Mesenchymal stem cell (in vitro differentiated cells and primary cell): ENCODE results near the gene OR13A1.
"Not testable (repeated sequence)": the region's sequence is repeated elsewhere in the genome, so short reads cannot be mapped to it uniquely, and the experiment has no call there.

Experiments used
- DNase-seq: peaks from one replicate; pipeline ENCODE4 v3.0.0-alpha.2; 2013
- H2AFZ ChIP-seq: one replicate; pipeline ENCODE4 v1.6.1; 2013; ENCODE audit warnings: low read depth, mild to moderate bottlenecking, control low read depth, inconsistent platforms, low read length, moderate library complexity
- H2AK5ac ChIP-seq: 2 replicates; pipeline ENCODE4 v1.6.1; 2013; ENCODE audit warnings: low read length, moderate library complexity, mild to moderate bottlenecking, inconsistent platforms; ENCODE audit not compliant: severe bottlenecking
- H2BK120ac ChIP-seq: one replicate; pipeline ENCODE4 v1.6.1; 2013; ENCODE audit warnings: low read depth, mild to moderate bottlenecking, inconsistent platforms, low read length, moderate library complexity
- H2BK12ac ChIP-seq, 2 experiments: one replicate each; pipeline ENCODE4 v1.6.1; 2013; ENCODE audit warnings: inconsistent platforms in 2 of 2, low read length in 2 of 2, mild to moderate bottlenecking in 2 of 2, moderate library complexity in 2 of 2, control low read depth in 1 of 2
- H2BK15ac ChIP-seq: one replicate; pipeline ENCODE4 v1.6.1; 2013; ENCODE audit warnings: mild to moderate bottlenecking, low read depth, inconsistent platforms; ENCODE audit not compliant: poor library complexity, severe bottlenecking
- H2BK5ac ChIP-seq: 2 replicates; pipeline ENCODE4 v1.6.1; 2013; ENCODE audit warnings: low read depth, mild to moderate bottlenecking, low read length, control low read depth, inconsistent platforms; ENCODE audit not compliant: poor library complexity, severe bottlenecking
- H3K14ac ChIP-seq, 2 experiments: one replicate each; pipeline ENCODE4 v1.6.1; 2013; ENCODE audit warnings: inconsistent platforms in 2 of 2, low read length in 2 of 2, control low read depth in 1 of 2, mild to moderate bottlenecking in 1 of 2, moderate library complexity in 1 of 2
- H3K18ac ChIP-seq, 2 experiments: one replicate each; pipeline ENCODE4 v1.6.1; 2013; ENCODE audit warnings: inconsistent platforms in 2 of 2, low read length in 2 of 2, control low read depth in 1 of 2, low read depth in 1 of 2, mild to moderate bottlenecking in 1 of 2
- H3K23ac ChIP-seq, 2 experiments: one replicate each; pipeline ENCODE4 v1.6.1; 2013; ENCODE audit warnings: inconsistent platforms in 2 of 2, low read length in 2 of 2, mild to moderate bottlenecking in 2 of 2, moderate library complexity in 2 of 2, control low read depth in 1 of 2
- H3K27ac ChIP-seq: 2 replicates; pipeline ENCODE4 v1.5.1; 2013; ENCODE audit warnings: mild to moderate bottlenecking, moderate library complexity, low read length, control low read depth, inconsistent platforms; ENCODE audit not compliant: poor library complexity, severe bottlenecking
- H3K27me3 ChIP-seq, 2 experiments: 2 replicates each; pipeline versions ENCODE4 v1.6.1 to v1.7.0; 2013; ENCODE audit warnings: low read length in 2 of 2, mild to moderate bottlenecking in 2 of 2, moderate library complexity in 2 of 2, control low read depth in 1 of 2, inconsistent platforms in 1 of 2; ENCODE audit not compliant: control insufficient read depth in 1 of 2, insufficient read depth in 1 of 2
- H3K36me3 ChIP-seq, 2 experiments: 2 replicates each; pipeline versions ENCODE4 v1.6.1 to v1.7.0; 2013; ENCODE audit warnings: low read length in 2 of 2, control low read depth in 1 of 2, inconsistent platforms in 1 of 2, low read depth in 1 of 2, mild to moderate bottlenecking in 1 of 2; ENCODE audit not compliant: insufficient read depth in 2 of 2, control insufficient read depth in 1 of 2
- H3K4ac ChIP-seq, 2 experiments: one replicate each; pipeline ENCODE4 v1.6.1; 2013; ENCODE audit warnings: inconsistent platforms in 2 of 2, low read length in 2 of 2, mild to moderate bottlenecking in 2 of 2, moderate library complexity in 2 of 2, control low read depth in 1 of 2, low read depth in 1 of 2
- H3K4me1 ChIP-seq: 2 replicates; pipeline ENCODE4 v1.6.1; 2013; ENCODE audit warnings: low read depth, low read length, control low read depth; ENCODE audit not compliant: control insufficient read depth, insufficient read depth
- H3K4me2 ChIP-seq: 2 replicates; pipeline ENCODE4 v1.6.1; 2013; ENCODE audit warnings: low read length, mild to moderate bottlenecking, inconsistent platforms; ENCODE audit not compliant: poor library complexity, severe bottlenecking
- H3K4me3 ChIP-seq, 2 experiments: 2 replicates each; pipeline versions ENCODE4 v1.5.1 to v1.7.0; 2013; ENCODE audit warnings: low read length in 2 of 2, mild to moderate bottlenecking in 2 of 2, control low read depth in 1 of 2, low read depth in 1 of 2; ENCODE audit not compliant: insufficient read depth in 1 of 2
- H3K79me1 ChIP-seq: replicated peaks from 2 replicates; pipeline ENCODE4 v1.6.1; 2013; ENCODE audit warnings: mild to moderate bottlenecking, control low read depth, low read length, inconsistent platforms; ENCODE audit not compliant: poor library complexity, severe bottlenecking
- H3K9ac ChIP-seq: 2 replicates; pipeline ENCODE4 v1.7.0; 2013; ENCODE audit warnings: mild to moderate bottlenecking, low read length, moderate library complexity
- H3K9me3 ChIP-seq: 2 replicates; pipeline ENCODE4 v1.7.0; 2013; ENCODE audit warnings: mild to moderate bottlenecking, low read length; ENCODE audit not compliant: control insufficient read depth
- H4K8ac ChIP-seq: one replicate; pipeline ENCODE4 v1.6.1; 2013; ENCODE audit warnings: inconsistent platforms, mild to moderate bottlenecking, low read length, moderate library complexity
- H4K91ac ChIP-seq: one replicate; pipeline ENCODE4 v1.6.1; 2013; ENCODE audit warnings: mild to moderate bottlenecking, low read length, inconsistent platforms
- WGBS: methylation state at CpG from one replicate; pipeline ENCODE4 v1.1.7; 2013; ENCODE audit warnings: mixed read lengths; 5-methylcytosine and 5-hydroxymethylcytosine counted together

OR13A1 gene

GRCh38 chr10:45308707-45309106 is 6.7 kb downstream of the OR13A1 start:
- peaks cover 2% of the 10 kb centered on the region for H3K4me1 ChIP-seq
- no peak overlapping the region for H3K14ac ChIP-seq
- no peaks in the 10 kb centered on the region for H3K36me3 ChIP-seq
- no peak overlapping the region for H3K18ac ChIP-seq
- no peak overlapping the region for H2BK15ac ChIP-seq
- no peaks in the 10 kb centered on the region for H3K79me1 ChIP-seq
- H2AK5ac ChIP-seq = no peak overlapping the region
- H3K27me3 ChIP-seq = peaks cover 0 to 4% of the 10 kb centered on the region in 2 experiments
- no peak for DNase-seq
- no peak overlapping the region for H3K9ac ChIP-seq
- no peak overlapping the region for H3K27ac ChIP-seq
- no peak overlapping the region for H2BK120ac ChIP-seq
- no peak overlapping the region for H2AFZ ChIP-seq
- no peak overlapping the region for H3K4ac ChIP-seq
- no peak overlapping the region for H4K91ac ChIP-seq
- H3K23ac ChIP-seq = no peak overlapping the region
- H4K8ac ChIP-seq = no peak overlapping the region
- H2BK5ac ChIP-seq = no peak overlapping the region
- H3K4me2 ChIP-seq = no peak overlapping the region
- peaks cover 8% of the 10 kb centered on the region for H3K9me3 ChIP-seq
- H3K4me3 ChIP-seq = no peak overlapping the region
- H2BK12ac ChIP-seq = no peak overlapping the region

DNA sequence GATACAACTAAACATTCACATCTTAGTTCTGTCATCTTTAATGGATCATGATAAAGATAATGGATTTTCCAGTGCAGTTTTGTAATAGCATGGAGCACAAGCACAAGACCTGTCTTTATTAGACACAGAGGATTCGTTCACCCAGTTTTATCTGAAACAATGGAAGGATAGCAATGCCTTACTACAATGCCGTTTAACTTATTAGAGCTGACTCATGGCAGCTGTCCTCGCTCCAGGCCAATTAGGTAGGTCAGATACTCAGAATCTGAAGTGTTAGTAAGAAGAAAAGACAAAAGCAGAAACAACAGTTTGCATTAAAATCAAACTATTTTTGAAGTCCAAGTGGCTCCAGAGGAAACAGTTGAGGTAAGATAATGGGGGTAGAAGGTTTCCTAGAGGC is 12.8 kb downstream of the OR13A1 start:
- H3K4me2 ChIP-seq = no peak overlapping the region
- H2BK15ac ChIP-seq = no peak overlapping the region
- H3K4me3 ChIP-seq = no peak overlapping the region
- no peaks in the 10 kb centered on the region for H3K9me3 ChIP-seq
- H2BK5ac ChIP-seq = no peak overlapping the region
- peaks cover 0 to 7% of the 10 kb centered on the region in 2 experiments for H3K27me3 ChIP-seq
- H3K36me3 ChIP-seq = no peaks in the 10 kb centered on the region
- no peak overlapping the region for H3K27ac ChIP-seq
- no peak overlapping the region for H4K91ac ChIP-seq
- no peak overlapping the region for H3K18ac ChIP-seq
- DNase-seq = no peak
- no peak overlapping the region for H2BK12ac ChIP-seq
- H2AK5ac ChIP-seq = no peak overlapping the region
- no peaks in the 10 kb centered on the region for H3K79me1 ChIP-seq
- H3K4me1 ChIP-seq = peaks cover 2% of the 10 kb centered on the region
- H3K4ac ChIP-seq = no peak overlapping the region
- H4K8ac ChIP-seq = no peak overlapping the region
- no peak overlapping the region for H2BK120ac ChIP-seq
- H3K9ac ChIP-seq = no peak overlapping the region
- H3K14ac ChIP-seq = no peak overlapping the region
- H2AFZ ChIP-seq = no peak overlapping the region
- no peak overlapping the region for H3K23ac ChIP-seq
- WGBS = 66% methylated on average over 3 of the region's 3 CpGs

GRCh38 chr10:45298341-45298955 is 17.0 kb downstream of the OR13A1 start:
- not testable (repeated sequence) for H4K8ac ChIP-seq, H2BK120ac ChIP-seq, H3K27ac ChIP-seq, H3K23ac ChIP-seq, H3K18ac ChIP-seq, H3K36me3 ChIP-seq, H3K9ac ChIP-seq, H4K91ac ChIP-seq, H3K4ac ChIP-seq, H3K4me2 ChIP-seq, H2BK15ac ChIP-seq, H2BK5ac ChIP-seq, H2AK5ac ChIP-seq, H2BK12ac ChIP-seq, DNase-seq, H3K79me1 ChIP-seq, H3K9me3 ChIP-seq, H3K14ac ChIP-seq, H2AFZ ChIP-seq, H3K4me3 ChIP-seq, H3K27me3 ChIP-seq, H3K4me1 ChIP-seq
- 90% methylated on average over 2 of the region's 4 CpGs for WGBS

DNA sequence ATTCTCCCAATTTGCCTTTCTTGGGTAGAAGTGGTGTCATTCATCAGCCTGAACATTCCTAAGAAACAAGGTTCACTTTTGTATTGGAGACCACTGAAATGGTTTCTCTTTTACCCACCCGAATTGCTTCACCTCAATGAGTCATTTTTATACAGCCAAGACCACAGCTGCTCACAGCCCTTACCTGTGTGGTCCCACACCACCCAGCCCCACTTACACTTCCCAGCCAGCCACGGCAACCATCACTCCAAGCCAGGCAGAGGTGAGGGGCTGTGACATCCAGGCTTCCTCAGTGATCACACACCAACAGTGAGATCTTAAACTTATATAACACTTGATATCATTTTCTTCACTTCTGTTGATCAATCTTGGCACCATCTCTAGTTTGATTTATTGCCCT is 20.7 kb downstream of the OR13A1 start:
- Histone ChIP-seq H3K4ac (no peak overlapping the region), H3K27ac (no peak overlapping the region), H3K4me2 (no peak overlapping the region), H4K91ac (no peak overlapping the region), H2AFZ (no peak overlapping the region), H3K79me1 (no peaks in the 10 kb centered on the region), H3K14ac (no peak overlapping the region), H2AK5ac (no peak overlapping the region), H2BK5ac (no peak overlapping the region), H3K9ac (no peak overlapping the region), H2BK15ac (no peak overlapping the region), H3K4me3 (no peak overlapping the region), H2BK120ac (no peak overlapping the region), H3K18ac (no peak overlapping the region), H3K36me3 (no peaks in the 10 kb centered on the region), H3K4me1 (no peaks in the 10 kb centered on the region), H3K23ac (no peak overlapping the region), H2BK12ac (no peak overlapping the region), H4K8ac (no peak overlapping the region), H3K27me3 (peaks cover 0 to 3% of the 10 kb centered on the region in 2 experiments), H3K9me3 (no peaks in the 10 kb centered on the region)
- no peak for DNase-seq
- WGBS = 77% methylated on average over 2 of the region's 2 CpGs
